ENCODE measurements around the gene RIN3.

DNA sequence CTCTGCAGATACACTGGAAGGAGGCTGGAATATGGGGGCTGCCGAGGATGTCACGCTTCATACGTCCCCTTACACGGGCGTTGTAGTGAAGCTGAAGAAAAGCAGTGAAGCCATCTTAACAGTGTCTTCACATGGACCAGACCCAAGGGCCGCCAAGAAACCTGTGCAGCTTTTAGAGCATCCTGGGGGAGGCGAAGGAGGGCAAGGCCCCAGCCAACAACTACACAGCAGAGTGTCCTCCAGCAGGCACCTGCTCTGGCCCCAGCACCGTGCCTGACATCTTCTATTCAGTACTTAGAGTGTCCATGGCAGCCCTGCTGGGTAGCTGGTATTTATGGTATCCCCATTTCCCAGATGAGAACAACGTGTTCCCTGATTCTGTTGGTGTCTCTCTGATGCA lies 48.9 kb upstream of the RIN3 start:
- TF ChIP-seq POLR2A (IDR thresholded peaks at IDR 0.05), result no peak
- TF ChIP-seq, protein P1, sequence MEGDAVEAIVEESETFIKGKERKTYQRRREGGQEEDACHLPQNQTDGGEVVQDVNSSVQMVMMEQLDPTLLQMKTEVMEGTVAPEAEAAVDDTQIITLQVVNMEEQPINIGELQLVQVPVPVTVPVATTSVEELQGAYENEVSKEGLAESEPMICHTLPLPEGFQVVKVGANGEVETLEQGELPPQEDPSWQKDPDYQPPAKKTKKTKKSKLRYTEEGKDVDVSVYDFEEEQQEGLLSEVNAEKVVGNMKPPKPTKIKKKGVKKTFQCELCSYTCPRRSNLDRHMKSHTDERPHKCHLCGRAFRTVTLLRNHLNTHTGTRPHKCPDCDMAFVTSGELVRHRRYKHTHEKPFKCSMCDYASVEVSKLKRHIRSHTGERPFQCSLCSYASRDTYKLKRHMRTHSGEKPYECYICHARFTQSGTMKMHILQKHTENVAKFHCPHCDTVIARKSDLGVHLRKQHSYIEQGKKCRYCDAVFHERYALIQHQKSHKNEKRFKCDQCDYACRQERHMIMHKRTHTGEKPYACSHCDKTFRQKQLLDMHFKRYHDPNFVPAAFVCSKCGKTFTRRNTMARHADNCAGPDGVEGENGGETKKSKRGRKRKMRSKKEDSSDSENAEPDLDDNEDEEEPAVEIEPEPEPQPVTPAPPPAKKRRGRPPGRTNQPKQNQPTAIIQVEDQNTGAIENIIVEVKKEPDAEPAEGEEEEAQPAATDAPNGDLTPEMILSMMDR (IDR thresholded peaks at IDR 0.05), result no peak
